Type B pancreatic cell (in vitro differentiated cells): ENCODE data around the gene SPAG16. TPM values are rescaled to one million over a fixed set of nuclear protein-coding genes. Genes with fewer than 3 reads are reported as not detected.

Experiments used
- DNase-seq: peaks from one replicate; pipeline ENCODE4 v3.0.0; 2021; ENCODE audit warnings: mixed read lengths; ENCODE audit not compliant: unreplicated experiment; ENCODE audit errors: extremely low spot score
- H3K27ac Mint-ChIP-seq: 2 replicates; pipeline ENCODE4 v1.8.0; 2021; ENCODE audit warnings: mild to moderate bottlenecking, mixed read lengths
- H3K27me3 Mint-ChIP-seq: 2 replicates; pipeline ENCODE4 v1.8.0; 2021; ENCODE audit warnings: mixed read lengths
- H3K36me3 Mint-ChIP-seq: 2 replicates; pipeline ENCODE4 v1.8.0; 2021; ENCODE audit warnings: mixed read lengths
- H3K4me1 Mint-ChIP-seq: one replicate; pipeline ENCODE4 v1.8.0; 2021; ENCODE audit warnings: mixed read lengths; ENCODE audit not compliant: unreplicated experiment
- H3K4me3 Mint-ChIP-seq: 2 replicates; pipeline ENCODE4 v1.8.0; 2021; ENCODE audit warnings: mild to moderate bottlenecking, mixed read lengths
- H3K9me3 Mint-ChIP-seq: 2 replicates; pipeline ENCODE4 v1.8.0; 2021; ENCODE audit warnings: mixed read lengths
- CTCF ChIP-seq: fragments of 200-600 bp; sonication (generic); conservative IDR thresholded peaks from 2 replicates; pipeline ENCODE4 v1.5.0; 2021; ENCODE audit warnings: antibody characterized with exemption, mild to moderate bottlenecking
- total RNA-seq: library from RNA; stranded (reverse); gene quantifications from 2 replicates; pipeline ENCODE4 v1.2.1, GENCODE V29; 2021; ENCODE audit warnings: low replicate concordance

Gene SPAG16
- total RNA-seq, 1 donor from 2014 or later, result 54.8 TPM

GRCh38 chr2:214158851-214159250 is 874.6 kb downstream of the SPAG16 start:
- H3K27me3 Mint-ChIP-seq, result no peaks in the 10 kb centered on the region
- H3K4me3 Mint-ChIP-seq, result no peak overlapping the region
- TF ChIP-seq CTCF, result no peak
- H3K36me3 Mint-ChIP-seq, result no peaks in the 10 kb centered on the region
- DNase-seq, result no peak
- no peaks in the 10 kb centered on the region for H3K9me3 Mint-ChIP-seq
- no peak overlapping the region for H3K27ac Mint-ChIP-seq
- H3K4me1 Mint-ChIP-seq, result no peaks in the 10 kb centered on the region

GRCh38 chr2:214169281-214169680 is 885.0 kb downstream of the SPAG16 start:
- H3K36me3 Mint-ChIP-seq, result no peaks in the 10 kb centered on the region
- no peaks in the 10 kb centered on the region for H3K9me3 Mint-ChIP-seq
- no peak overlapping the region for H3K27ac Mint-ChIP-seq
- H3K4me3 Mint-ChIP-seq, result no peak overlapping the region
- H3K4me1 Mint-ChIP-seq, result no peaks in the 10 kb centered on the region
- no peaks in the 10 kb centered on the region for H3K27me3 Mint-ChIP-seq
- no peak for TF ChIP-seq CTCF
- DNase-seq, result no peak

GRCh38 chr2:214169736-214170135 is 885.5 kb downstream of the SPAG16 start:
- TF ChIP-seq CTCF, result no peak
- no peaks in the 10 kb centered on the region for H3K27me3 Mint-ChIP-seq
- DNase-seq, result no peak
- H3K4me3 Mint-ChIP-seq, result no peak overlapping the region
- H3K9me3 Mint-ChIP-seq, result no peaks in the 10 kb centered on the region
- no peaks in the 10 kb centered on the region for H3K36me3 Mint-ChIP-seq
- H3K4me1 Mint-ChIP-seq, result no peaks in the 10 kb centered on the region
- no peak overlapping the region for H3K27ac Mint-ChIP-seq

- no peak overlapping the region for H3K4me3 Mint-ChIP-seq
- no peak for DNase-seq
- H3K36me3 Mint-ChIP-seq, result no peaks in the 10 kb centered on the region
- no peak for TF ChIP-seq CTCF
- H3K4me1 Mint-ChIP-seq, result no peaks in the 10 kb centered on the region
- H3K27ac Mint-ChIP-seq, result no peak overlapping the region
- no peaks in the 10 kb centered on the region for H3K27me3 Mint-ChIP-seq
- H3K9me3 Mint-ChIP-seq, result no peaks in the 10 kb centered on the region
These were observed 890.3 kb downstream of the SPAG16 start for GRCh38 chr2:214174563-214174962.

GRCh38 chr2:214180071-214180470 is 895.8 kb downstream of the SPAG16 start:
- no peak overlapping the region for H3K27ac Mint-ChIP-seq
- DNase-seq, result no peak
- no peaks in the 10 kb centered on the region for H3K36me3 Mint-ChIP-seq
- H3K27me3 Mint-ChIP-seq, result no peaks in the 10 kb centered on the region
- H3K4me1 Mint-ChIP-seq, result no peaks in the 10 kb centered on the region
- H3K9me3 Mint-ChIP-seq, result no peaks in the 10 kb centered on the region
- no peak for TF ChIP-seq CTCF
- no peak overlapping the region for H3K4me3 Mint-ChIP-seq

GRCh38 chr2:214180686-214181085 is 896.4 kb downstream of the SPAG16 start:
- Mint-ChIP-seq H3K4me1 (no peaks in the 10 kb centered on the region), H3K27ac (no peak overlapping the region), H3K36me3 (no peaks in the 10 kb centered on the region), H3K9me3 (no peaks in the 10 kb centered on the region), H3K4me3 (no peak overlapping the region), H3K27me3 (no peaks in the 10 kb centered on the region)
- DNase-seq, result no peak
- TF ChIP-seq CTCF, result no peak
